GM12864 (cell line): ENCODE results near the gene MAP3K3.

Experiments used
- DNase-seq: peaks from one replicate; pipeline ENCODE4 v3.0.0-alpha.2; 2011; ENCODE audit warnings: low read depth
- H3K4me3 ChIP-seq: 2 replicates; pipeline ENCODE4 v1.5.1; 2011; ENCODE audit warnings: mild to moderate bottlenecking, low read depth, low read length, control low read depth
- CTCF ChIP-seq: IDR thresholded peaks from 2 replicates; pipeline ENCODE4 v1.5.1; 2011; ENCODE audit warnings: low read depth, mild to moderate bottlenecking, moderate library complexity, low read length, control low read depth, inconsistent platforms; ENCODE audit errors: missing control alignments

MAP3K3 gene

DNA sequence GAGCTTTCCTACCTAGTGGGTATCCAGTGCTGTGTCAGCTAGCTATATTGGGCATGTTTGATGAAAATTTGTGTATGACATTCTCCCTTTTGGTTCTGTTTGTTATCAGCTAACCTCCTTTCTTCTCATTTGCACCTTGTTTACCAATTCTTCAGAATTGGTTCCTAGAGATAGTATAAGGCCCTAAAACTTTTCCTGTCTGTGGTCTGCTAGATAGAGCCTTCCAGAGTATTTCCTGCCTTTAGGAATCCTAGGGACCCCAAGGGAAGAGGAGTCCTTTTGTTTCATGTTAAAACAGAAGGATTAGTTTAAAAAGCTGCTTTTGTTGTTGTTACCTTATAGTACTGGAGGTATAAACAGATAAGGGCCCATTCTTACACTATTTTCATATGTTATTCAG is 11.5 kb downstream of the MAP3K3 start:
- TF ChIP-seq CTCF = no peak
- no peak overlapping the region for H3K4me3 ChIP-seq
- no peak for DNase-seq

- no peak for DNase-seq
- H3K4me3 ChIP-seq = no peak overlapping the region
- TF ChIP-seq CTCF = no peak
Measured at GRCh38 chr17:63634163-63634562, 11.9 kb downstream of the MAP3K3 start.

DNA sequence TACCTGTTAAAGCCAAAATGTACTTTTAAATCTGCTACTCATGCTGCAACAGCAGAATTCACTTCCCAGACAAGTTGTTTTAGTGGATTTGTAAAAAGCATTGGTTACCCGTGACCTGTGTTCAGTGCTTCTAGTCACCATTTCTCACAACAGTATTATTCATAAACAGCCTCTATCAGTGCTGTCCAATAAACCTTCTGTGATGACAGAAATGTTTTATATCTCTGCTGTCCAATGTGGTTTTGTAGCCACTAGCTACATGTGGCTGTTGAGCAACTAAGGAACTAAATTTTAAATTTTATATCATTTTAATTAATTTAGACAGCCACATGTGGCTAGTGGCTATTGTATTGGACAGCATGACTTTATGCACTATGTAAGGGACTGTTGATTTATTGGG is 12.6 kb downstream of the MAP3K3 start:
- no peak for TF ChIP-seq CTCF
- no peak overlapping the region for H3K4me3 ChIP-seq
- no peak for DNase-seq

DNA sequence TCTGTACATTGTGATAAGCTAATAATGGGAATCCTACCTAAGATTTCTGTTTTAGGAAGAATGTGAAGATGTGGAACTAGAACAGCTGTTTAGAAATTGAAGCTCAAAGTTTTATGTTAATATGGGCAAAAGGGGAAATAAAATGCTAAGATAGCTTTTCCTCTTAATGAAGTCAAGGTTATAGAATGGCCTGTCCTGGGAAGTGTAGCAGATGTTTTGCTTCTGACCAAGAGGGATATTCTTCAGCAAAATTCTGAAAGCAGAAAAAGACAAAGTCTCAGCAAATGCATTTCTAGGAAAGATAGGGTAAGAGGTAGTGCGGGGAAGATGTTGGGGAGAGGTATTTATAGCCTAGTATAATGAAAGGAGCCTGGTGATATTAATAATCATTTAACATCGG is 13.1 kb downstream of the MAP3K3 start:
- TF ChIP-seq CTCF = no peak
- no peak for DNase-seq
- no peak overlapping the region for H3K4me3 ChIP-seq

- H3K4me3 ChIP-seq = no peak overlapping the region
- TF ChIP-seq CTCF = no peak
- DNase-seq = no peak
Measured at GRCh38 chr17:63635787-63636186, 13.6 kb downstream of the MAP3K3 start.

DNA sequence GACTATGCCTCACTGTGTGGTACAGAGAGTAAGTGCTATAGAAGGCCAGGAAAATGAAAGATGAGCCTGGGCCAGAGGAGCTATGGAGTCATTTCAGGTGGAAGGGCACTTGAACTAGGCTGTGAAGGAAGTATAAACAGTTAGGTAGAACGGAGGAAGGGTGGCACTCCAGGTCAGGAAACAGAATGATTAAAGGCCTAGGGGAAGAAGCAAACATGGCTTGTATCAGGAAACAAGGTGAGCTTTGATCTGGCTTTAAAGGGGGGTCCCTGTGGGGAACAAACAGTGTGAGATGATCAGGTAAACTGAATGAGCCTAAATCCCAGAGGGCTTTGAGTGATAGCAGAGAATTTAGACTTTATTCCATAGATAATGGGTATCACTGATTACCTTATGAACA is 16.9 kb downstream of the MAP3K3 start:
- no peak for TF ChIP-seq CTCF
- H3K4me3 ChIP-seq = no peak overlapping the region
- DNase-seq = no peak

DNA sequence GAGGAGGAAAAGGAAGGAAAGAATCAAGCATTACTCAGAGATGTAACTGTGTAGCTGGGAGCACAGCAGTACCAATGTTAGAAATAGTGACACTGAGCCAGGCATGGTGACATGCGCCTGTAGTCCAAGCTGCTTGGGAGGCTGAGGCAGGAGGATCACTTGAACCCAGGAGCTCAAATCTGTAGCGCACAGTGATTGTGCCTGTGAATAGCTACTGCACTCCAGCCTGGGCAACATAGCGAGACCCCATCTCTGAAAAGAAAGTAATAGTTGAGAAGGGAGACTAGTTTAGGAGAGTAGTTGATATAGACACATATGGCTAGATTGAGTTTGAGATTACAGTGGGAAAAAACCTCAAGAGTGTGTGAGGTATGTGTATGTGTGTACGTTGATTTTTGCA is 17.8 kb downstream of the MAP3K3 start:
- DNase-seq = no peak
- no peak overlapping the region for H3K4me3 ChIP-seq
- TF ChIP-seq CTCF = no peak
